PC-9 (cell line): Measurements from ENCODE around the gene RPL32.

Experiments
- EZH2 ChIP-seq: fragments of 200-600 bp; sonication (generic); IDR thresholded peaks from 2 replicates; pipeline ENCODE4 v1.8.0; 2017; ENCODE audit warnings: antibody characterized with exemption, low read depth
- TF ChIP-seq, protein P1 (sequence below): fragments of 200-600 bp; sonication (generic); conservative IDR thresholded peaks from 2 replicates; pipeline ENCODE4 v1.6.1; 2017; ENCODE audit warnings: mixed run types, antibody characterized with exemption, mild to moderate bottlenecking, moderate library complexity

DNA sequence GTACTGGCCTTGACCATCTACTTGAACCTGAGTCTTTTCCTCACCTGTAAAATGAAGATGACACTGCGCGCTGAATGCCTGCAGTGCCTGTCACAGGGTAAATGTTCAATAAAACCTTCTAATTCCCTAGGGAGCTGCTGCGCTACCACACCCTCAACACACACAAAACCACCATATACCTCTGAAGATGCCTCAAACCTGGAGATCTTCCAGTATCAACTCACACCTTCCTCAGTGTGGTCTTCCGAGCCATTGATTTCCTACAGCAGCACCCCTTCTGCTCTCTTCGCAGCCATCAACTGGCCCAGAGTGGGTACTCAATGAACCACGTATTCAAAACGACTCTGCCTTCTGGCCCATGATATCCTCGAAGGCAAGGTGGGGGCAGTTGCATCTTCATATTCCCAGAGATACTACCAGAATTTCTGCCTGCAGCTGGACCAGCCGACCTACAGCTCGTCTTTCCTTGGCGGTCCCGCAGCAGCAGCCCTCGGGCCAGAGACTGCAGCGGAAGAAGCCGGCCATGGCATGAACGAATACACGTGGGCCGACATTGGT lies 695 bp downstream of the RPL32 start:
- no peak for TF ChIP-seq EZH2
- TF ChIP-seq, protein P1, sequence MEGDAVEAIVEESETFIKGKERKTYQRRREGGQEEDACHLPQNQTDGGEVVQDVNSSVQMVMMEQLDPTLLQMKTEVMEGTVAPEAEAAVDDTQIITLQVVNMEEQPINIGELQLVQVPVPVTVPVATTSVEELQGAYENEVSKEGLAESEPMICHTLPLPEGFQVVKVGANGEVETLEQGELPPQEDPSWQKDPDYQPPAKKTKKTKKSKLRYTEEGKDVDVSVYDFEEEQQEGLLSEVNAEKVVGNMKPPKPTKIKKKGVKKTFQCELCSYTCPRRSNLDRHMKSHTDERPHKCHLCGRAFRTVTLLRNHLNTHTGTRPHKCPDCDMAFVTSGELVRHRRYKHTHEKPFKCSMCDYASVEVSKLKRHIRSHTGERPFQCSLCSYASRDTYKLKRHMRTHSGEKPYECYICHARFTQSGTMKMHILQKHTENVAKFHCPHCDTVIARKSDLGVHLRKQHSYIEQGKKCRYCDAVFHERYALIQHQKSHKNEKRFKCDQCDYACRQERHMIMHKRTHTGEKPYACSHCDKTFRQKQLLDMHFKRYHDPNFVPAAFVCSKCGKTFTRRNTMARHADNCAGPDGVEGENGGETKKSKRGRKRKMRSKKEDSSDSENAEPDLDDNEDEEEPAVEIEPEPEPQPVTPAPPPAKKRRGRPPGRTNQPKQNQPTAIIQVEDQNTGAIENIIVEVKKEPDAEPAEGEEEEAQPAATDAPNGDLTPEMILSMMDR = no peak
